OCI-LY1 (cell line): ENCODE data around the gene DNAAF1.

Experiments
- H2AFZ ChIP-seq: fragments of 200-600 bp; sonication (generic), shearing (Covaris generic); 2 replicates; pipeline ENCODE4 v1.6.0; 2014; ENCODE audit warnings: antibody characterized with exemption, mild to moderate bottlenecking, low read length
- H3F3A ChIP-seq: fragments of 200-600 bp; sonication (generic), shearing (Covaris generic); 2 replicates; pipeline ENCODE4 v1.6.0; 2014; ENCODE audit warnings: mild to moderate bottlenecking, antibody characterized with exemption, low read length, moderate library complexity; ENCODE audit not compliant: insufficient read depth
- H3K27ac ChIP-seq: fragments of 200-600 bp; sonication (generic); 2 replicates; pipeline ENCODE4 v1.5.1; 2014; ENCODE audit warnings: low read length, mixed run types, mild to moderate bottlenecking, low read depth; ENCODE audit not compliant: poor library complexity, severe bottlenecking
- H3K27me3 ChIP-seq: fragments of 200-600 bp; sonication (generic); 2 replicates; pipeline ENCODE4 v1.6.0; 2014; ENCODE audit warnings: antibody characterized with exemption, mild to moderate bottlenecking, low read length, moderate library complexity; ENCODE audit not compliant: insufficient read depth
- H3K36me3 ChIP-seq: fragments of 200-600 bp; sonication (generic); 2 replicates; pipeline ENCODE4 v1.6.1; 2014; ENCODE audit warnings: mild to moderate bottlenecking, antibody characterized with exemption, low read length, moderate library complexity, mixed read lengths; ENCODE audit not compliant: insufficient read depth
- H3K4me1 ChIP-seq: fragments of 200-600 bp; sonication (generic); 2 replicates; pipeline ENCODE4 v1.5.1; 2014; ENCODE audit warnings: mild to moderate bottlenecking, low read length, moderate library complexity; ENCODE audit not compliant: insufficient read depth, severe bottlenecking
- H3K4me2 ChIP-seq: fragments of 200-600 bp; sonication (generic), shearing (Covaris generic); 2 replicates; pipeline ENCODE4 v1.6.1; 2014; ENCODE audit warnings: low read length
- H3K4me3 ChIP-seq: fragments of 200-600 bp; sonication (generic); 2 replicates; pipeline ENCODE4 v1.5.1; 2014; ENCODE audit warnings: low read length, low read depth, mild to moderate bottlenecking, mixed read lengths; ENCODE audit not compliant: poor library complexity, severe bottlenecking
- H3K79me2 ChIP-seq: fragments of 200-600 bp; shearing (Covaris generic); 2 replicates; pipeline ENCODE4 v1.6.1; 2016; ENCODE audit warnings: mixed run types, low read length, mixed read lengths; ENCODE audit not compliant: insufficient read depth
- H3K9ac ChIP-seq: fragments of 200-600 bp; sonication (generic), shearing (Covaris generic); 2 replicates; pipeline ENCODE4 v1.6.1; 2014; ENCODE audit warnings: mild to moderate bottlenecking, low read length, mixed read lengths
- H3K9me2 ChIP-seq: fragments of 200-600 bp; sonication (generic), shearing (Covaris generic); 2 replicates; pipeline ENCODE4 v1.6.1; 2014; ENCODE audit warnings: low read depth, mild to moderate bottlenecking, low read length, mixed read lengths
- H3K9me3 ChIP-seq: fragments of 200-600 bp; shearing (Covaris generic); 2 replicates; pipeline ENCODE4 v1.6.1; 2014; ENCODE audit warnings: low read length, mixed read lengths
- H4K20me1 ChIP-seq: fragments of 200-600 bp; sonication (generic), shearing (Covaris generic); 2 replicates; pipeline ENCODE4 v1.6.0; 2016; ENCODE audit warnings: mild to moderate bottlenecking, low read length; ENCODE audit not compliant: insufficient read depth
- EZH2 ChIP-seq: fragments of 200-600 bp; sonication (generic), shearing (Covaris generic); IDR thresholded peaks from 2 replicates; pipeline ENCODE4 v1.8.0; 2017; ENCODE audit warnings: borderline replicate concordance, mixed run types, mild to moderate bottlenecking, antibody characterized with exemption, low read length, moderate library complexity, mixed read lengths
- TF ChIP-seq, protein P1 (sequence below): fragments of 200-600 bp; sonication (generic), shearing (Covaris generic); IDR thresholded peaks from 2 replicates; pipeline ENCODE4 v1.5.1; 2017; ENCODE audit warnings: mild to moderate bottlenecking, antibody characterized with exemption, low read length, moderate library complexity, mixed read lengths

DNAAF1 gene

DNA sequence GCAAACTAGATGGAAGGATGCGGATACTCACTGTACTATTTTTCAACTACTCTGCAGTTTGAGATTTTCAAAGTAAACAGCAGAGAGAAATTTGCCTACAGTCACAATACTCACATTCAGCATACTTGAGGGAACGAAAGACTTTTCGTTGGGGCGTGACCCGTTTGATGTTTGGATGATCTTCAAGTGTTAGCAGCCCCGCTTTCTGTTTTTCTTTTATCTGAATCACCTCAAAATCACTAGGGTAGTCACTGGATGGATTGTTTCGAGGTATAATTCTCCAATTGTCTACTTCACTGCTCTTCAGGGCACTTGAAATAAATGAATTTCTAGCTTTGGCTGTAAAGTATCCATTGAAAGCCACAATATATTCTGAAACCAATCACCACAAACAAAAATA, 46.2 kb upstream of the DNAAF1 start:
- peaks cover 25% of the 10 kb centered on the region for H3K79me2 ChIP-seq
- H3F3A ChIP-seq: peaks cover 5% of the 10 kb centered on the region; the same call in 1 of the 2 replicates
- no peak overlapping the region for H2AFZ ChIP-seq
- H3K9me2 ChIP-seq: no peaks in the 10 kb centered on the region
- H3K9me3 ChIP-seq: no peaks in the 10 kb centered on the region
- no peaks in the 10 kb centered on the region for H4K20me1 ChIP-seq
- peaks cover 64% of the 10 kb centered on the region; the same call in 1 of the 2 replicates for H3K36me3 ChIP-seq
- no peak overlapping the region for H3K4me2 ChIP-seq
- peaks cover 6% of the 10 kb centered on the region for H3K4me1 ChIP-seq
- TF ChIP-seq, protein P1, sequence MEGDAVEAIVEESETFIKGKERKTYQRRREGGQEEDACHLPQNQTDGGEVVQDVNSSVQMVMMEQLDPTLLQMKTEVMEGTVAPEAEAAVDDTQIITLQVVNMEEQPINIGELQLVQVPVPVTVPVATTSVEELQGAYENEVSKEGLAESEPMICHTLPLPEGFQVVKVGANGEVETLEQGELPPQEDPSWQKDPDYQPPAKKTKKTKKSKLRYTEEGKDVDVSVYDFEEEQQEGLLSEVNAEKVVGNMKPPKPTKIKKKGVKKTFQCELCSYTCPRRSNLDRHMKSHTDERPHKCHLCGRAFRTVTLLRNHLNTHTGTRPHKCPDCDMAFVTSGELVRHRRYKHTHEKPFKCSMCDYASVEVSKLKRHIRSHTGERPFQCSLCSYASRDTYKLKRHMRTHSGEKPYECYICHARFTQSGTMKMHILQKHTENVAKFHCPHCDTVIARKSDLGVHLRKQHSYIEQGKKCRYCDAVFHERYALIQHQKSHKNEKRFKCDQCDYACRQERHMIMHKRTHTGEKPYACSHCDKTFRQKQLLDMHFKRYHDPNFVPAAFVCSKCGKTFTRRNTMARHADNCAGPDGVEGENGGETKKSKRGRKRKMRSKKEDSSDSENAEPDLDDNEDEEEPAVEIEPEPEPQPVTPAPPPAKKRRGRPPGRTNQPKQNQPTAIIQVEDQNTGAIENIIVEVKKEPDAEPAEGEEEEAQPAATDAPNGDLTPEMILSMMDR: no peak
- TF ChIP-seq EZH2: no peak
- no peak overlapping the region for H3K9ac ChIP-seq
- no peaks in the 10 kb centered on the region for H3K27me3 ChIP-seq
- no peak overlapping the region for H3K4me3 ChIP-seq
- H3K27ac ChIP-seq: no peak overlapping the region

DNA sequence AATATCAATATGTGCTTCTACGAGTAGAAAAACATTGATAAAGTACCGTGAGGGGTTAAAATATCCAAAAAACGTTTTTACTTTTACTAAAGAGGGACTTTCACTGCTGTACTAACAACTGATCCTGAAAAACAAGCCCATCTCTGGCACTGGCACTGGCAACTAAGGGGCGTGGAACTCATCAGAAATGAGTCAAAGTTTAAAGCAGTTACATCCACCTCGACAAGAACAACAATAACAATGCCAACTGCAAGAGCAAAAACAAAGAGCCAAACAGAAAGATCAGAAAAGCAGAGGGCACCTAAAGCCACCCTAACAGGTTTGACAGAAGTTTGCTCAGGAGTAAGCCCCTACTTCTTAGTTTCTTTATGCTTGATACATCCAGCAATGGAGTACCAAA, 41.4 kb upstream of the DNAAF1 start:
- Histone ChIP-seq H3K4me1 (peaks cover 43% of the 10 kb centered on the region), H3K79me2 (peaks cover 64% of the 10 kb centered on the region), H3K27ac (no peak overlapping the region)

DNA sequence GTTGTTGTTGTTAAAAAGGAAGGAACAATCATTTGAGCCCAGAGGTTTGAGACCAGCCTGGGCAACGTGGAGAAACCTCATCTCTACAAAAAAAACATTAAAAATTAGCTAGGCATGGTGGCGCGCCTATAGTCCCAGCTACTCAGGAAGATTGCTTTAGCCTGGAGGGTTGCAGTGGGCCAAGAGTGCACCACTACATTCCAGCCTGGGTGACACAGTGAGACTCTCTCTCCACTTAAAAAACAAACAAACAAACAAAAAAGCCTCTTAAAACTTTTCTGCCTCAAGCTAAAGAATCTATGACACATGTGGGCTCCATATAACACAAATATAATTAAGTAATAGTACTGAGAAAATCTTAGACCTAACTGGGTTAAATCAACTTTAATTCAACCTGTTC, 40.9 kb upstream of the DNAAF1 start:
- Histone ChIP-seq H3K9ac (no peak overlapping the region), H3K4me2 (no peak overlapping the region), H3K9me2 (no peaks in the 10 kb centered on the region), H3F3A (no peaks in the 10 kb centered on the region), H3K4me1 (peaks cover 43% of the 10 kb centered on the region), H3K27ac (no peak overlapping the region), H3K79me2 (peaks cover 69% of the 10 kb centered on the region), H3K9me3 (no peaks in the 10 kb centered on the region), H3K4me3 (no peak overlapping the region), H2AFZ (no peak overlapping the region), H4K20me1 (no peaks in the 10 kb centered on the region), H3K36me3 (peaks cover 16% of the 10 kb centered on the region; the same call in 1 of the 2 replicates), H3K27me3 (no peaks in the 10 kb centered on the region)
- TF ChIP-seq, protein P1: no peak
- TF ChIP-seq EZH2: no peak

More for the DNA sequence above, 41.4 kb upstream of the DNAAF1 start:
- peaks cover 21% of the 10 kb centered on the region; the same call in 1 of the 2 replicates for H3K36me3 ChIP-seq
- no peaks in the 10 kb centered on the region for H3K27me3 ChIP-seq
- H3K9me3 ChIP-seq: no peaks in the 10 kb centered on the region
- H3K9ac ChIP-seq: no peak overlapping the region
- H3K4me2 ChIP-seq: no peak overlapping the region
- H3F3A ChIP-seq: no peaks in the 10 kb centered on the region
- no peak overlapping the region for H3K4me3 ChIP-seq
- H3K9me2 ChIP-seq: no peaks in the 10 kb centered on the region
- no peaks in the 10 kb centered on the region for H4K20me1 ChIP-seq
- H2AFZ ChIP-seq: no peak overlapping the region
- TF ChIP-seq EZH2: no peak
- TF ChIP-seq, protein P1: no peak
